ENCODE measurements around the gene ACTL8.

- TF ChIP-seq CTCF (IDR thresholded peaks at IDR 0.05; ENCODE audit: low read length) (no peak), EZH2 (optimal IDR thresholded peaks at IDR 0.05; ENCODE audit: low read depth, low read length) (no peak), EZH2phosphoT487 (IDR thresholded peaks at IDR 0.05; ENCODE audit: low read length) (no peak)
These were observed 20.7 kb downstream of the ACTL8 start for GRCh38 chr1:17775796-17776195.
